Large intestine (tissue), 3 donors: ENCODE measurements around the gene MAP3K8. TPM values are rescaled to one million over a fixed set of nuclear protein-coding genes. Genes with fewer than 3 reads are reported as not detected.

ENCODE experiments used
- DNase-seq, 2 donors: peaks; one replicate each; pipeline versions ENCODE4 v3.0.0 to v3.0.0-alpha.2; 2013
- H3K27ac ChIP-seq: one replicate; pipeline ENCODE4 v1.5.1; 2013; ENCODE audit warnings: low read length
- H3K27me3 ChIP-seq: 2 replicates; pipeline ENCODE4 v1.6.1; 2013; ENCODE audit warnings: low read length; ENCODE audit not compliant: control insufficient read depth, insufficient read depth
- H3K36me3 ChIP-seq: 2 replicates; pipeline ENCODE4 v1.6.1; 2013; ENCODE audit warnings: low read length; ENCODE audit not compliant: control insufficient read depth, insufficient read depth
- H3K4me1 ChIP-seq: one replicate; pipeline ENCODE4 v1.6.1; 2013; ENCODE audit warnings: low read length; ENCODE audit not compliant: control insufficient read depth, insufficient read depth
- H3K4me3 ChIP-seq: one replicate; pipeline ENCODE4 v1.5.1; 2013; ENCODE audit warnings: low read length
- H3K9me3 ChIP-seq: one replicate; pipeline ENCODE4 v1.6.1; 2013; ENCODE audit warnings: mild to moderate bottlenecking, low read depth, low read length, moderate library complexity; ENCODE audit not compliant: control insufficient read depth
- WGBS: methylation state at CpG from one replicate; pipeline ENCODE4 v1.1.5; 2013; ENCODE audit warnings: low lambda C conversion rate; ENCODE audit not compliant: insufficient coverage; 5-methylcytosine and 5-hydroxymethylcytosine counted together
- polyA plus RNA-seq: library from polyadenylated mRNA; unstranded; fragments of 120-200 nt; gene quantifications from one replicate; pipeline ENCODE4 v1.2.1, GENCODE V29; 2013

The MAP3K8 gene
- polyA plus RNA-seq, 1 donor, result 17.2 TPM

GRCh38 chr10:30396698-30397097 is 37.3 kb upstream of the MAP3K8 start:
- Histone ChIP-seq H3K36me3 (no peaks in the 10 kb centered on the region), H3K27ac (no peak overlapping the region), H3K27me3 (no peaks in the 10 kb centered on the region), H3K4me1 (peaks cover 3% of the 10 kb centered on the region), H3K9me3 (no peaks in the 10 kb centered on the region), H3K4me3 (no peak overlapping the region)
- no CpG with 5 or more reads among the region's 2 CpGs for WGBS
- no peak for DNase-seq

- Histone ChIP-seq H3K4me3 (no peak overlapping the region), H3K4me1 (no peaks in the 10 kb centered on the region), H3K9me3 (no peaks in the 10 kb centered on the region), H3K27ac (no peak overlapping the region), H3K27me3 (no peaks in the 10 kb centered on the region), H3K36me3 (no peaks in the 10 kb centered on the region)
- 79% methylated on average over 2 of the region's 2 CpGs for WGBS
- DNase-seq, result no peak
These were observed 35.8 kb upstream of the MAP3K8 start for GRCh38 chr10:30398193-30398592.

GRCh38 chr10:30398788-30399187 is 35.2 kb upstream of the MAP3K8 start:
- Histone ChIP-seq H3K4me1 (no peaks in the 10 kb centered on the region), H3K4me3 (no peak overlapping the region), H3K27ac (no peak overlapping the region), H3K9me3 (peaks cover 3% of the 10 kb centered on the region), H3K36me3 (no peaks in the 10 kb centered on the region), H3K27me3 (no peaks in the 10 kb centered on the region)
- no peak for DNase-seq
- no CpG with 5 or more reads among the region's 4 CpGs for WGBS

- Histone ChIP-seq H3K27ac (no peak overlapping the region), H3K9me3 (peaks cover 7% of the 10 kb centered on the region), H3K4me1 (no peaks in the 10 kb centered on the region), H3K4me3 (no peak overlapping the region), H3K27me3 (no peaks in the 10 kb centered on the region), H3K36me3 (no peaks in the 10 kb centered on the region)
- DNase-seq, result no peak
- WGBS, result no CpG with 5 or more reads among the region's 18 CpGs
These were observed 30.5 kb upstream of the MAP3K8 start for GRCh38 chr10:30403494-30403893.

- H3K27ac ChIP-seq, result no peak overlapping the region
- WGBS, result no CpG with 5 or more reads among the region's 5 CpGs
- no peak for DNase-seq
- peaks cover 7% of the 10 kb centered on the region for H3K9me3 ChIP-seq
- no peaks in the 10 kb centered on the region for H3K4me1 ChIP-seq
- H3K27me3 ChIP-seq, result no peaks in the 10 kb centered on the region
- no peak overlapping the region for H3K4me3 ChIP-seq
- no peaks in the 10 kb centered on the region for H3K36me3 ChIP-seq
These were observed 29.4 kb upstream of the MAP3K8 start for GRCh38 chr10:30404540-30404939.

- Histone ChIP-seq H3K4me3 (no peak overlapping the region), H3K9me3 (no peaks in the 10 kb centered on the region), H3K27ac (no peak overlapping the region), H3K4me1 (no peaks in the 10 kb centered on the region), H3K36me3 (no peaks in the 10 kb centered on the region), H3K27me3 (no peaks in the 10 kb centered on the region)
- no peak for DNase-seq
- 100% methylated on average over 1 of the region's 1 CpG for WGBS
These were observed 22.7 kb upstream of the MAP3K8 start for GRCh38 chr10:30411263-30411662.

GRCh38 chr10:30412901-30413300 is 21.1 kb upstream of the MAP3K8 start:
- Histone ChIP-seq H3K9me3 (no peaks in the 10 kb centered on the region), H3K4me3 (no peak overlapping the region), H3K27me3 (no peaks in the 10 kb centered on the region), H3K4me1 (no peaks in the 10 kb centered on the region), H3K36me3 (no peaks in the 10 kb centered on the region), H3K27ac (no peak overlapping the region)
- no peak for DNase-seq

- H3K27me3 ChIP-seq, result no peaks in the 10 kb centered on the region
- no peaks in the 10 kb centered on the region for H3K9me3 ChIP-seq
- no peak overlapping the region for H3K27ac ChIP-seq
- no peak overlapping the region for H3K4me3 ChIP-seq
- H3K4me1 ChIP-seq, result peaks cover 6% of the 10 kb centered on the region
- DNase-seq, result peak; percentile 60 to 64
- H3K36me3 ChIP-seq, result no peaks in the 10 kb centered on the region
- WGBS, result no CpG with 5 or more reads among the region's 3 CpGs
These were observed 19.9 kb upstream of the MAP3K8 start for GRCh38 chr10:30413996-30414576.

GRCh38 chr10:30415593-30415992 is 18.4 kb upstream of the MAP3K8 start:
- peaks cover 11% of the 10 kb centered on the region for H3K4me1 ChIP-seq
- no peak for DNase-seq
- H3K9me3 ChIP-seq, result no peaks in the 10 kb centered on the region
- no peaks in the 10 kb centered on the region for H3K36me3 ChIP-seq
- H3K27ac ChIP-seq, result no peak overlapping the region
- no peaks in the 10 kb centered on the region for H3K27me3 ChIP-seq
- H3K4me3 ChIP-seq, result no peak overlapping the region
- no CpG with 5 or more reads among the region's 7 CpGs for WGBS

- H3K4me1 ChIP-seq, result peaks cover 11% of the 10 kb centered on the region
- H3K9me3 ChIP-seq, result no peaks in the 10 kb centered on the region
- H3K27me3 ChIP-seq, result no peaks in the 10 kb centered on the region
- H3K36me3 ChIP-seq, result no peaks in the 10 kb centered on the region
- H3K27ac ChIP-seq, result no peak overlapping the region
- no CpG with 5 or more reads among the region's 3 CpGs for WGBS
- H3K4me3 ChIP-seq, result no peak overlapping the region
- DNase-seq, result no peak
These were observed 16.7 kb upstream of the MAP3K8 start for GRCh38 chr10:30417301-30417700.

- no CpG with 5 or more reads among the region's 2 CpGs for WGBS
- peaks cover 31% of the 10 kb centered on the region for H3K4me1 ChIP-seq
- no peaks in the 10 kb centered on the region for H3K27me3 ChIP-seq
- no peaks in the 10 kb centered on the region for H3K36me3 ChIP-seq
- H3K9me3 ChIP-seq, result no peaks in the 10 kb centered on the region
- no peak overlapping the region for H3K27ac ChIP-seq
- H3K4me3 ChIP-seq, result no peak overlapping the region
- DNase-seq, result no peak
These were observed 13.7 kb upstream of the MAP3K8 start for GRCh38 chr10:30420266-30420665.
